Left colon (tissue), 2 donors: ENCODE measurements around the gene GPR84. TPM values are rescaled to one million over a fixed set of nuclear protein-coding genes. Genes with fewer than 3 reads are reported as not detected.

Experiments
- microRNA-seq, 2 donors: library from miRNA; unstranded; fragments of <30 nt; microRNA quantifications; one replicate each; pipeline versions ENCODE4 v1.1.0 to v1.2.0, GENCODE V29; 2020
- total RNA-seq, 2 donors: library from RNA; stranded (reverse); fragmentation: NEBNext Ultra II Directional; extraction: Animal tissue kit (Norgen Biotek cat#: 25700); gene quantifications; one replicate each; pipeline ENCODE4 v1.2.1, GENCODE V29; 2021
- donor health status: DM: no; HTN: no; CAD: no.
- donor health status: DM: yes; HTN: yes; CAD: no.

GPR84 gene
- total RNA-seq, 2 donors from 2014 or later: 0.50 TPM; not detected in 1

Small RNA genes within 50 kb of the gene (microRNA-seq; reads per million reads assigned to microRNA genes)
- gene MIR148B: 367 to 502 reads per million in 2 donors

Other genes starting within 250 kb of the GPR84 start
- gene SMUG1, start 175.5 kb downstream of the GPR84 start, total RNA-seq: 10 to 100 TPM; 28.0 to 31.4 TPM
- gene CBX5, start 84.4 kb downstream of the GPR84 start, total RNA-seq: 10 to 100 TPM; 40.9 to 42.0 TPM
- gene HNRNPA1, start 83.8 kb downstream of the GPR84 start, total RNA-seq: 100 to 1,000 TPM; 503 to 718 TPM
- gene NFE2, start 63.5 kb downstream of the GPR84 start, total RNA-seq: under 1 TPM; 0.14 to 0.18 TPM
- gene COPZ1, start 39.4 kb downstream of the GPR84 start, total RNA-seq: 100 to 1,000 TPM; 119 to 129 TPM
- gene ZNF385A, start 20.2 kb upstream of the GPR84 start, total RNA-seq: 1 to 10 TPM; 4.0 to 8.3 TPM
- gene ITGA5, start 54.8 kb upstream of the GPR84 start, total RNA-seq: 10 to 100 TPM; 20.8 to 49.1 TPM
- gene GTSF1, start 109.1 kb upstream of the GPR84 start, total RNA-seq: under 1 TPM in 1 of 2 donors, not detected in 1; 0.67 TPM
- gene NCKAP1L, start 133.3 kb upstream of the GPR84 start, total RNA-seq: 10 to 100 TPM in 1 of 2 donors, 1 to 10 TPM in 1; 5.4 to 13.6 TPM
- 1 to 10 TPM in 1 of 2 donors, under 1 TPM in 1; 0.79 to 1.8 TPM for gene PDE1B, start 185.1 kb upstream of the GPR84 start, total RNA-seq
- gene PPP1R1A, start 224.2 kb upstream of the GPR84 start, total RNA-seq: 1 to 10 TPM in 1 of 2 donors, not detected in 1; 2.5 TPM